Spleen (tissue), 11 donors: ENCODE data around the gene TBX5. TPM values are rescaled to one million over a fixed set of nuclear protein-coding genes. Genes with fewer than 3 reads are reported as not detected.

Experiments used
- DNase-seq: peaks from one replicate; pipeline ENCODE4 v3.0.0-alpha.2; 2020
- H3K27ac ChIP-seq, 8 donors: fragments of 200-600 bp; sonication (generic) in 7 of 8; 1 replicate in 4 of 8; 2 replicates in 4 of 8; pipeline versions ENCODE4 v1.5.0 to v1.8.0; 2016 to 2021; ENCODE audit warnings: inconsistent platforms in 4 of 8, mild to moderate bottlenecking in 4 of 8, moderate library complexity in 1 of 8
- H3K27me3 ChIP-seq, 7 donors: fragments of 200-600 bp; sonication (generic) in 6 of 7; replicated peaks in 1 of 7; 1 replicate in 4 of 7; 2 replicates in 3 of 7; pipeline versions ENCODE4 v1.5.0 to v1.8.0; 2016 to 2021; ENCODE audit warnings: inconsistent platforms in 3 of 7, mild to moderate bottlenecking in 1 of 7
- H3K36me3 ChIP-seq, 6 donors: fragments of 200-600 bp; sonication (generic) in 5 of 6; 1 replicate in 4 of 6; 2 replicates in 2 of 6; pipeline versions ENCODE4 v1.5.0 to v1.8.0; 2016 to 2021; ENCODE audit warnings: inconsistent platforms in 2 of 6
- H3K4me1 ChIP-seq, 6 donors: fragments of 200-600 bp; sonication (generic) in 5 of 6; 1 replicate in 3 of 6; 2 replicates in 3 of 6; pipeline versions ENCODE4 v1.5.0 to v1.8.0; 2016 to 2021; ENCODE audit warnings: inconsistent platforms in 3 of 6
- H3K4me3 ChIP-seq, 8 donors: fragments of 200-600 bp; sonication (generic) in 7 of 8; 1 replicate in 4 of 8; 2 replicates in 4 of 8; pipeline versions ENCODE4 v1.5.0 to v1.8.0; 2016 to 2021; ENCODE audit warnings: inconsistent platforms in 4 of 8, mild to moderate bottlenecking in 4 of 8, moderate library complexity in 2 of 8
- H3K9me3 ChIP-seq, 8 donors: fragments of 200-600 bp; sonication (generic) in 7 of 8; 1 replicate in 4 of 8; 2 replicates in 4 of 8; pipeline versions ENCODE4 v1.5.0 to v1.8.0; 2016 to 2021; ENCODE audit warnings: inconsistent platforms in 4 of 8
- CTCF ChIP-seq, 11 experiments: fragments of 200-600 bp in 7 of 11; fragments of 450-650 bp in 4 of 11; sonication (generic) in 4 of 11; IDR thresholded peaks in 8 of 11; conservative IDR thresholded peaks in 3 of 11; 1 replicate in 7 of 11; 2 replicates in 4 of 11; pipeline versions ENCODE4 v1.4.0 to v1.8.0; 2016 to 2021; ENCODE audit warnings: antibody characterized with exemption in 11 of 11, inconsistent platforms in 4 of 11, mild to moderate bottlenecking in 1 of 11
- POLR2A ChIP-seq, 3 donors: fragments of 450-650 bp; IDR thresholded peaks; one replicate each; pipeline ENCODE4 v1.5.1; 2017; ENCODE audit warnings: antibody characterized with exemption in 3 of 3, mild to moderate bottlenecking in 1 of 3
- POLR2AphosphoS5 ChIP-seq, 3 donors: sonication (generic); formaldehyde crosslinking; IDR thresholded peaks; one replicate each; pipeline ENCODE4 v1.5.1; 2017; ENCODE audit warnings: antibody characterized with exemption in 3 of 3
- WGBS, 5 donors: extraction: QIAGEN DNeasy Blood & Tissue Kit in 3 of 5; methylation state at CpG; one replicate each; pipeline versions ENCODE4 v1.1.5 to v1.1.7; 2013 to 2018; 5-methylcytosine and 5-hydroxymethylcytosine counted together
- intact Hi-C: fragments of 100-400 bp; cut with DNase I; formaldehyde crosslinking; loops from one replicate; pipeline ENCODE4 v1.15.0; 2023; ENCODE audit warnings: low total_unique reads
- polyA plus RNA-seq, 3 donors: library from polyadenylated mRNA; stranded (reverse); fragments of 200-250 nt; gene quantifications; one replicate each; pipeline ENCODE4 v1.2.1, GENCODE V29; 2013
- total RNA-seq, 7 donors: library from RNA; depleted of rRNA in 3 of 7; stranded (reverse); fragments of >200 nt in 3 of 7; fragmentation: NEBNext Ultra II Directional in 4 of 7; extraction: Animal tissue kit (Norgen Biotek cat#: 25700) in 4 of 7; gene quantifications; one replicate each; pipeline versions ENCODE4 v1.1.0 to v1.2.1, GENCODE V29; 2016 to 2021
- donor health status: healthy with polysubstance abuse.
- donor health status: DM: no; HTN: no; CAD: no; lungs with moderate emphysema.
- donor health status: DM: no; HTN: no; CAD: no.
- donor health status: Bipolar disorder and iron deficiency.
- donor health status: healthy.
- donor health status: DM: no; HTN: no; CAD: no.
- donor health status: DM: yes; HTN: yes; CAD: no.

Gene TBX5
- total and polyA plus RNA-seq, 10 donors, result not detected

DNA sequence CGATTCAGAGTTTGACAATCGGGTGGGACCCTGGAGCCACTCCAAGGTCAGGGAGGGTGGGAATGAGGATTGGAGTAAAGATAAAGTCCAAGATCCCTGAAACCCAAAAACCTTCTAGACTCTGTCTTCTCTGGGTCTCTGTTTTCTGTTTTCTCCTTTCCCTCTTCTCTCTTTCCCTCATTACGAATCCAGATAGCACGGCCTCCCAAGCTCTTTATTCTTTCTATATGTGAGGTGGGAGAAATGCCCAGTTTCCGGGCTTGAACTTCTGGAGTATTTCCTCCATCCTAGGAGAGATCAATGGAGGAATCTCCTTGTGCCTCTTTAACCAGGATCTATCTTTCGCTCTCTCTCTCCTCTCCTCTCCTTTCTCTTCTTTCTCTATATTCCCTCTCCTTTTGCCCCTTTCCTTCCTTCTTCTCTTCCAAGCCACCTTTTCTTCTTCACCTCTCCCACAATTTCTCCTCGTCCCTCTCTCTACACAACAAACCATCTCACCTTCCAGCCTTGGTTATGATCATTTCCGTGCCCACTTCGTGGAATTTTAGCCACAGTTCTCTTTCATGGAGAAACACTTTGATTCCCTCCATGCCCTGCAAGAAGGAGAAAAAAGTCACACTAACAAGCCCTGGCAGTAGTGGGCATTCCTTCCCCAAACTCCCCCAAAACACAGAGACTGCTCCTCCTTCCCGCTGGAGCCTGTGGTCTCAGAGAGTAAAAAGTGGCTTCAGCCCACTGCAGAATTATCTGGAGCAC is 4.4 kb downstream of the TBX5 start:
- H3K27ac ChIP-seq, result no peak overlapping the region
- H3K4me1 ChIP-seq, result peaks cover 0 to 9% (median 0%) of the 10 kb centered on the region in 6 donors
- WGBS, 5 donors, result 8 to 13% (median 11%) methylated on average over 10 of the region's 10 CpGs
- no peak overlapping the region for H3K4me3 ChIP-seq
- intact Hi-C loops, result no loop called here
- H3K36me3 ChIP-seq, result no peaks in the 10 kb centered on the region
- no peak for DNase-seq
- no peaks in the 10 kb centered on the region for H3K9me3 ChIP-seq
- TF ChIP-seq POLR2AphosphoS5 (IDR thresholded peaks at IDR 0.05), result no peak
- no peak for TF ChIP-seq POLR2A (IDR thresholded peaks at IDR 0.05)
- TF ChIP-seq CTCF (IDR thresholded peaks at IDR 0.05 in 8 of 11, conservative IDR thresholded peaks at IDR 0.05 in 3 of 11), result no peak
- H3K27me3 ChIP-seq, result peaks cover 0 to 100% (median 98%) of the 10 kb centered on the region in 7 donors

- peaks cover 0 to 9% (median 2%) of the 10 kb centered on the region in 6 donors for H3K4me1 ChIP-seq
- no peak for DNase-seq
- H3K36me3 ChIP-seq, result no peaks in the 10 kb centered on the region
- intact Hi-C loops, result no loop called here
- no peak overlapping the region for H3K4me3 ChIP-seq
- H3K27me3 ChIP-seq, result peaks cover 0 to 100% (median 98%) of the 10 kb centered on the region in 7 donors
- TF ChIP-seq POLR2A (IDR thresholded peaks at IDR 0.05), result no peak
- no peak for TF ChIP-seq POLR2AphosphoS5 (IDR thresholded peaks at IDR 0.05)
- TF ChIP-seq CTCF (IDR thresholded peaks at IDR 0.05 in 8 of 11, conservative IDR thresholded peaks at IDR 0.05 in 3 of 11), result no peak
- no peak overlapping the region for H3K27ac ChIP-seq
- H3K9me3 ChIP-seq, result no peaks in the 10 kb centered on the region
- WGBS, 5 donors, result 3 to 6% (median 5%) methylated on average over 19 to 25 of the region's 25 CpGs
These were observed 5.0 kb downstream of the TBX5 start for GRCh38 chr12:114400925-114401324.

- DNase-seq, result no peak
These were observed 5.6 kb downstream of the TBX5 start for GRCh38 chr12:114400361-114400811.

More at GRCh38 chr12:114400361-114400811, 5.6 kb downstream of the TBX5 start:
- WGBS, 5 donors, result 8 to 13% (median 10%) methylated on average over 24 to 31 of the region's 31 CpGs
- H3K4me1 ChIP-seq, result peaks cover 0 to 5% (median 2%) of the 10 kb centered on the region in 6 donors
- H3K9me3 ChIP-seq, result no peaks in the 10 kb centered on the region
- no peak overlapping the region for H3K4me3 ChIP-seq
- intact Hi-C loops, result no loop called here
- H3K27ac ChIP-seq, result no peak overlapping the region
- no peaks in the 10 kb centered on the region for H3K36me3 ChIP-seq
- peaks cover 0 to 100% (median 98%) of the 10 kb centered on the region in 7 donors for H3K27me3 ChIP-seq
- TF ChIP-seq CTCF (IDR thresholded peaks at IDR 0.05 in 8 of 11, conservative IDR thresholded peaks at IDR 0.05 in 3 of 11) (no peak), POLR2AphosphoS5 (IDR thresholded peaks at IDR 0.05) (no peak), POLR2A (IDR thresholded peaks at IDR 0.05) (no peak)
